GM10266 (cell line): ENCODE data around the gene TCF7L2.

ENCODE experiments used
- DNase-seq: peaks from one replicate; pipeline ENCODE4 v3.0.0; 2012; ENCODE audit errors: extremely low spot score
- TF ChIP-seq, protein P1 (sequence below): IDR thresholded peaks from 2 replicates; pipeline ENCODE4 v1.5.1; 2012; ENCODE audit warnings: mild to moderate bottlenecking, low read depth; ENCODE audit not compliant: control insufficient read depth, insufficient read depth; ENCODE audit errors: missing control alignments

TCF7L2 gene

DNA sequence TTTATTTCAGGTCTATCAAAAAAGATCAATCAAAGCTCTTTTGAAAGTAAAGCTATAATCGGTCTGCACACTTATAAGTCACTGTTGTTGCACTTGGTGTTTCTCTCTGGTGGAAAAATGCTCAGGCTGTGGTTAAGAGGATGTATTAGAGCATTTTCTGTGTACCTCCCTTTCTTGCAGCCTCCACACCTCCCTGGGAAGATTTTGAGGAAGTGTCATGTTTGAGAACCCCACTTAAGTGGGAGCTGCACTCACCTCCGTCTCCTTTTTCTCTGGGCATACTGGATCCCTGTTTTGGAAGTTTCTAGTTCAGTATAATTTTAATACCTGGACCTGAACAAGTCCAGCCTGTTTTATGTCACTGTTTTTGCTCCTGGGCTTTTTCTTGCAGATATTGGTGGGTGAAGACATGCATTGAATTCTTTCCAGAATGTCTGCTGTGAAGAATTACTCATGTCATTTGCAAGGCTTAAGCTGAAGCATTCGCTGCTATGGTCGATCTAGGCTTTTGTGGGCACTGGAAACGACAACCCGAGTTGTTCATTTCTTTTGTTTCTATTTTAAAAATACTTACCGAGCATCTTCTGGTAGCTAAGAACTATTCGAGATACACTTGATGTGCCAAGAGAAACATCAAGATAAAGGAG is 36.6 kb downstream of the TCF7L2 start:
- TF ChIP-seq, protein P1, sequence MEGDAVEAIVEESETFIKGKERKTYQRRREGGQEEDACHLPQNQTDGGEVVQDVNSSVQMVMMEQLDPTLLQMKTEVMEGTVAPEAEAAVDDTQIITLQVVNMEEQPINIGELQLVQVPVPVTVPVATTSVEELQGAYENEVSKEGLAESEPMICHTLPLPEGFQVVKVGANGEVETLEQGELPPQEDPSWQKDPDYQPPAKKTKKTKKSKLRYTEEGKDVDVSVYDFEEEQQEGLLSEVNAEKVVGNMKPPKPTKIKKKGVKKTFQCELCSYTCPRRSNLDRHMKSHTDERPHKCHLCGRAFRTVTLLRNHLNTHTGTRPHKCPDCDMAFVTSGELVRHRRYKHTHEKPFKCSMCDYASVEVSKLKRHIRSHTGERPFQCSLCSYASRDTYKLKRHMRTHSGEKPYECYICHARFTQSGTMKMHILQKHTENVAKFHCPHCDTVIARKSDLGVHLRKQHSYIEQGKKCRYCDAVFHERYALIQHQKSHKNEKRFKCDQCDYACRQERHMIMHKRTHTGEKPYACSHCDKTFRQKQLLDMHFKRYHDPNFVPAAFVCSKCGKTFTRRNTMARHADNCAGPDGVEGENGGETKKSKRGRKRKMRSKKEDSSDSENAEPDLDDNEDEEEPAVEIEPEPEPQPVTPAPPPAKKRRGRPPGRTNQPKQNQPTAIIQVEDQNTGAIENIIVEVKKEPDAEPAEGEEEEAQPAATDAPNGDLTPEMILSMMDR = no peak
- DNase-seq = no peak

DNA sequence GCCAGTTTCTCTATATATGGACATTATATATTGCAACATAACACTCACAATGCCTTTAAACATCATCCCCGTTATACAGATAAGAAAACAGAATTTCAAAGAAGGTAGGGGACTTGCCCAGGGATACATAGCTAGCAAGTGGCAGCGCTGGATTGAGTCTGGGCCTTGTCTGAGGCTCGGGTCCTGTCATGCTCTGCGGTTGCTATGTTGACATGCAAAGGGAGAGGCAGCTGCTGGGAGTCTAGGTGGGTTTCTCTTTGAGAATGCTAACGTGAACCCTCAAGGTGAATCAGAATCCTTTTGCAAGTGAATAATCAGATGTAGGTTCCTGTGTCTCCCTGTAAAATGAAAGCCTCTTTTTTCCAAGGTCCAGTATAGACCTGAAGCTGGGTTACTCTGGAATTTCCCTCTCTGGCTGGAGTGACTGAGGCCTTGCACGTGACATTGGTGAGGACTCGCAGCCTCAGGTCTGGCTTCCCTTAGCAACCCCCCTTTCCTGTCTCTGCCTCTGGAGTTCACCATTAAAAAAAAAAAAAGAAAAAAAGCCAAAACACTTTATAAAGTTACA is 38.9 kb downstream of the TCF7L2 start:
- TF ChIP-seq, protein P1 = no peak
- DNase-seq = no peak

DNA sequence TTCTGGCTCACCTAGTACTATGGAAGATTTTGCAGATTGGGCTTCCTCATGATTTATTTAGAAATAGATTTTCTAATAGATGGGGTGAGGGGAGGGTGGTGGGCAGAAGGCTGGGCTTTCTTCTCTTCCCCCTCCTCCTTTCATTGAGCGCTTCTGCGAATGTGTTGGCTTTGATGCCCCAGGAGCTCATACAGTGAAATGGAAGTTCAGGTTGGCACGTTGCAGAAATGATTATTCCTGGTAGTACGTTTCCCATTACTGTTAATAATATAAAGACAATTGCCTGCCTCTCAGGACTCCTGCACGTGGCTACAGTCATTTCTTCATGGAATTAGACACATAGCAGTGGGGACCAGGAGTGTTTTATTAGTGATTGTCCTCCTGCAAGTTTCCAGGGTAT is 39.8 kb downstream of the TCF7L2 start:
- TF ChIP-seq, protein P1 = no peak
- DNase-seq = no peak

DNA sequence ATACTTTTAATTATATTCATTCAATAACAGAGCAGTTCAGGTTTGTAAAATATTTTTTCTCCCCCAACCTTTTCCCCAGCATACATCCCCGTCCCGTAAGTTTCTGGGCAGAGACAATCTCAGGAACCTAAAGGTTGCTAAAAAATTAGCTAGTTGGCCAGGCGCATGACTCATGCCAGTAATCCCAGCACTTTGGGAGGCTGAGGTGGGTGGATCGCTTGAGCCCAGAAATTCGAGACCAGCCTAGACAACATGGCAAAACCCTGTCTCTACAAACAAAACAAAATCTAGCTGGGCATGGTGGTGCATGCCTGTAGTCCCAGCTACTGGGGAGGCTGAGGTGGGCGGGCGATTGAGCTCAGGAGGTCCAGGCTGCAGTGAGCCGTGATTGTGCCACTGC is 40.2 kb downstream of the TCF7L2 start:
- no peak for DNase-seq
- TF ChIP-seq, protein P1 = no peak

DNA sequence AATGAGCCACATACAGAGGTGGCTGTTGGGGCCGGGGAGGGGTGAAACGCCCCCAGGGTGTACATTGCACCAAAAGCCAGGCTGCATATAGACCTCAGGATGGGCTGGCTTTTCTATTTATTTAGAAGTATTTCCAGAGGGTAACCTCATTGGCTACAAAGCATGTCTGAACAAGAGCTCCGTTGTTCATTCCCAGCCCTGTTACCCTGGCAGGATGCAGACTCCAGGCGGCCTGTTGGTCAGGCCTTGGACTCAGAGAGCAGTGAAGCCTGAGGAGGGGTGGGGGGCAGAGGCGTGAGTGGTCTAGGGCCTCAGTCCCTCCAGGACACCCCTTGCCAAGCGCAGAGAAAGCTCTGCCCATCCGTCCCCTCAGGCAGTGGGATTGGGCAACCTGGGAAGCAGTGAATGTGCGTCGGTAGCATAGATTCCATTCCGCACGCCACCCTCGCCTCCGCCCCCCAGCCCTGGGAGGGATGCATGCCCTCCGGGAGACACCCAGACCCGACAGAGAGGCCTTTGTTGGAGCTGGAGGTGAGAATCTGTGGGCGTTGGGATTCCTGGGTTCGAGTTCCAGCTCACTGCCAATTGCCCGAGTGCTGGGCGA is 41.9 kb downstream of the TCF7L2 start:
- TF ChIP-seq, protein P1 = no peak
- no peak for DNase-seq

DNA sequence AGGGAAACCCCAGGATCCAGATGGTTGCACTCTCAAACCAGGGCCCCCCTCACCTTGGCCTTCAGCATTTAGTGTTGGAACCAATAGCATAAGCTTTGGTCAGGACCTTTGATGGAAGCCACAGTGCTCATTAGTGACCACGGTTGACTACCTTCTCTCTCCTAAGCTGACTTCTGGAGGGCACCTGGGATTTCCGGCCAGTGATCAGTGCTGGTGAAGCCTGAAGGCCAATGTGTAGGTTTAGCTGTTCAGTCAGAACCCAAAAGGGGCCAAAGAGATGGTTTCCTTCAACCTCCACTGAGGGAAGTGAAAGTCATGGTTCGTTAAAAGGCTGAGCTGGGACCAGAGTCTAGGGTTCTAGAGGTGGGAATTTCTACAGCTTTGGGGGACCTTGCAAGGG is 46.4 kb downstream of the TCF7L2 start:
- DNase-seq = no peak
- TF ChIP-seq, protein P1 = no peak

DNA sequence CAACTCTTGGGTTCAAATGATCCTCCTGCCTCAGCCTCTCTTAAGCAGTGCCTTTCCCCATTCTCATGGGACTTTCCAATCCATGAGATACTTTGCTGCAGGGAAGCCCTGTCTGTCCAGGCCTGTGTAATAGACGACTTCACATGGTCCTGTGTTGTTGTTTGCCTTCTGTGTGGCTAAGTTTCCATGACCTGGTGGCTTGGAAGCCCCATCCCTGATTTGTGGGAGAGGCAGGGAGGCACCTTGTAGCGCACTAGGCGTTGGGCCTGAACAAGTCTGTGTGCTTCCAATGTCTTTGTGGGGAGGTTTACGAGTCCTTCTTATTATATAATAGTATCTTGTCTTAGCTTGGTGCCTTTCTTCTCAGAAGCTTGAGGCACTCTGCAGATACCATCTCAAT is 49.1 kb downstream of the TCF7L2 start:
- DNase-seq = no peak
- TF ChIP-seq, protein P1 = no peak
